Naive thymus-derived CD4-positive, alpha-beta T cell (primary cell): ENCODE measurements around the gene NAPEPLD. TPM values are rescaled to one million over a fixed set of nuclear protein-coding genes. Genes with fewer than 3 reads are reported as not detected.
"Not testable (repeated sequence)": the region's sequence is repeated elsewhere in the genome, so short reads cannot be mapped to it uniquely, and the experiment has no call there.

Experiments
- ATAC-seq: fragments of 150-1000 bp; cut with Tn5 transposase; 2 replicates; pipeline ENCODE4 v1.10.0; 2021; ENCODE audit warnings: mild to moderate bottlenecking, moderate library complexity
- CTCF ChIA-PET: fragments of 350-600 bp; sonication (Branson Sonifier 250); formaldehyde crosslinking; loops from one replicate; lab custom pipeline; 2021; ENCODE audit warnings: antibody characterized with exemption; lab: Charles Lee
- POLR2A ChIA-PET: fragments of 350-600 bp; sonication (Branson Sonifier 250); formaldehyde crosslinking; loops from one replicate; lab custom pipeline; 2021; ENCODE audit warnings: antibody characterized with exemption, inconsistent platforms; lab: Charles Lee
- DNase-seq, 9 donors: peaks; one replicate each; pipeline versions ENCODE4 v3.0.0 to v3.0.0-alpha.2; 2020 to 2022; ENCODE audit warnings: mixed read lengths in 1 of 9
- H3K27ac ChIP-seq: one replicate; pipeline ENCODE4 v1.7.0; 2013; ENCODE audit warnings: mild to moderate bottlenecking, low read depth, low read length, moderate library complexity
- H3K27me3 ChIP-seq, 2 donors: one replicate each; pipeline ENCODE4 v1.7.0; 2013; ENCODE audit warnings: low read length in 2 of 2, mild to moderate bottlenecking in 2 of 2, moderate library complexity in 2 of 2; ENCODE audit not compliant: control insufficient read depth in 2 of 2, insufficient read depth in 2 of 2
- H3K36me3 ChIP-seq, 3 experiments: 1 replicate in 2 of 3; 2 replicates in 1 of 3; pipeline ENCODE4 v1.7.0; 2013; ENCODE audit warnings: low read length in 3 of 3, mild to moderate bottlenecking in 3 of 3, moderate library complexity in 1 of 3; ENCODE audit not compliant: insufficient read depth in 3 of 3, control insufficient read depth in 2 of 3
- H3K4me1 ChIP-seq, 2 donors: one replicate each; pipeline ENCODE4 v1.7.0; 2013; ENCODE audit warnings: low read length in 2 of 2, mild to moderate bottlenecking in 2 of 2, moderate library complexity in 1 of 2; ENCODE audit not compliant: control insufficient read depth in 2 of 2, insufficient read depth in 2 of 2
- H3K4me3 ChIP-seq: 2 replicates; pipeline ENCODE4 v1.7.0; 2013; ENCODE audit warnings: mild to moderate bottlenecking, low read length
- H3K9me3 ChIP-seq, 3 experiments: 1 replicate in 2 of 3; 2 replicates in 1 of 3; pipeline ENCODE4 v1.7.0; 2013; ENCODE audit warnings: low read length in 3 of 3; ENCODE audit not compliant: control insufficient read depth in 2 of 3
- H3K27ac Mint-ChIP-seq, 9 donors: one replicate each; pipeline ENCODE4 v1.8.0; 2020 to 2022; ENCODE audit warnings: mixed read lengths in 9 of 9, mild to moderate bottlenecking in 8 of 9, moderate library complexity in 5 of 9, inconsistent platforms in 2 of 9
- H3K27me3 Mint-ChIP-seq, 5 donors: one replicate each; pipeline ENCODE4 v1.8.0; 2021 to 2022; ENCODE audit warnings: mixed read lengths in 5 of 5, mild to moderate bottlenecking in 1 of 5
- H3K36me3 Mint-ChIP-seq, 5 donors: one replicate each; pipeline ENCODE4 v1.8.0; 2020 to 2022; ENCODE audit warnings: mixed read lengths in 5 of 5, mild to moderate bottlenecking in 3 of 5, inconsistent platforms in 1 of 5
- H3K4me1 Mint-ChIP-seq, 7 donors: one replicate each; pipeline ENCODE4 v1.8.0; 2020 to 2022; ENCODE audit warnings: mixed read lengths in 7 of 7, mild to moderate bottlenecking in 3 of 7, inconsistent platforms in 1 of 7
- H3K4me3 Mint-ChIP-seq, 10 donors: one replicate each; pipeline ENCODE4 v1.8.0; 2020 to 2022; ENCODE audit warnings: mild to moderate bottlenecking in 10 of 10, mixed read lengths in 10 of 10, moderate library complexity in 6 of 10, inconsistent platforms in 2 of 10
- H3K9me3 Mint-ChIP-seq, 11 donors: one replicate each; pipeline ENCODE4 v1.8.0; 2020 to 2022; ENCODE audit warnings: mixed read lengths in 11 of 11, mild to moderate bottlenecking in 4 of 11, inconsistent platforms in 1 of 11, moderate library complexity in 1 of 11
- intact Hi-C, 2 donors: fragments of 100-400 bp; cut with micrococcal nuclease; formaldehyde crosslinking; loops; one replicate each; pipeline ENCODE4 v1.15.1; 2023
- polyA plus RNA-seq, 2 donors: library from polyadenylated mRNA; unstranded; fragments of 300-500 nt; fragmentation: Illumina TruSeq; gene quantifications; one replicate each; pipeline ENCODE4 v1.2.3, GENCODE V29; 2021
- total RNA-seq, 6 experiments: library from RNA in 5 of 6; stranded (reverse) in 5 of 6; gene quantifications; 1 replicate in 5 of 6; 2 replicates in 1 of 6; pipeline ENCODE4 v1.2.3 and lab custom pipeline; 2021 to 2026

NAPEPLD gene
- total and polyA plus RNA-seq, 7 experiments from 2014 or later: 2.9 to 19.7 (median 9.9) TPM

DNA sequence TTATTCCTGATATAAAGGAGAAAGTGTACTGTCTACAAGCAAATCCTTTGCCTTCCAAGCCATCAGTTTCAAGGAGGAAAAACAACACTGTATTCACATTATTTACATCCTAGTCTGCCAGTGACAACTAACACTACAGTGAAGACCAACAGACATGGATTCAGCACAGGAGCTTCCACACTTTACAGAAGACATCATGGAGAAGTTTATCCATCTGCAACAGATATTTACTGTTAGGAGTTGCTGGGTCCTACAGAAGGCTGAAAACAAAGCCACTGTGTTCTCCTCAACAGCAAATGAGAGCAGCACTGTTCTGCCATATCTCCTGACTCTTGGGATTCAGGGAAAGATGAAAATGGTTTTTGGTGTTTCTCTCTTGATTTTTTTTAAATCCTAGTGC is 31.9 kb downstream of the NAPEPLD start:
- ChIA-PET CTCF (no interaction called here), POLR2A (no interaction called here)
- H3K9me3 ChIP-seq: no peaks in the 10 kb centered on the region
- Mint-ChIP-seq H3K27me3 (no peaks in the 10 kb centered on the region), H3K27ac (no peak overlapping the region), H3K4me3 (no peak overlapping the region), H3K36me3 (peaks cover 17 to 54% (median 47%) of the 10 kb centered on the region in 5 donors), H3K4me1 (peaks cover 0 to 10% (median 4%) of the 10 kb centered on the region in 7 donors), H3K9me3 (peaks cover 0 to 5% (median 0%) of the 10 kb centered on the region in 11 donors)
- intact Hi-C loops: no loop called here
- H3K36me3 ChIP-seq: peaks cover 0 to 30% (median 6%) of the 10 kb centered on the region in 3 experiments
- no peak overlapping the region for H3K27ac ChIP-seq
- ATAC-seq: no peak
- no peaks in the 10 kb centered on the region for H3K27me3 ChIP-seq
- H3K4me1 ChIP-seq: no peaks in the 10 kb centered on the region
- no peak overlapping the region for H3K4me3 ChIP-seq
- DNase-seq: no peak

DNA sequence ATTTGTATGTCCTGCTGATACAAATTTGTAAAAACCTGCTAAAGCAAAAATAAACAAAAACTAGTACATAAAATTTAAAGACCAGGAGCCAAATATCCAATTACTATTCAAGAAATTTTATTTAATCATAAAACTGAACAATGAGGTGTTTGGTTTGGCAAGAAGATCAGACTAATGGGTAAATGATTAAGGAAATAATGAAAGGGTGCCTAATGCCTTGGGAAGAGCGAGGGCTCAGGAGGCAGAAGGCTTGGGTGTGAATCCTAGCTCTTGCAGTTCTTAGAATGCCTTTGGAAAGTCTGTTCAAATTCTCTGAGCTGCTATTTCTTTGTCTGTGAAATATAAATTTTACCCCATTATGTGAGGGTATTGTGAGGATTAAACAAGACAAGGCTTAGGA is 32.4 kb downstream of the NAPEPLD start:
- H3K9me3 Mint-ChIP-seq: peaks cover 0 to 5% (median 1%) of the 10 kb centered on the region in 11 donors
- DNase-seq: no peak
- ChIA-PET POLR2A (no interaction called here), CTCF (no interaction called here)
- Histone ChIP-seq H3K36me3 (peaks cover 0 to 30% (median 6%) of the 10 kb centered on the region in 3 experiments), H3K9me3 (no peaks in the 10 kb centered on the region), H3K4me3 (no peak overlapping the region), H3K27ac (no peak overlapping the region), H3K27me3 (no peaks in the 10 kb centered on the region), H3K4me1 (no peaks in the 10 kb centered on the region)
- no peak overlapping the region for H3K27ac Mint-ChIP-seq
- H3K4me1 Mint-ChIP-seq: peaks cover 0 to 10% (median 2%) of the 10 kb centered on the region in 7 donors
- H3K4me3 Mint-ChIP-seq: no peak overlapping the region
- H3K36me3 Mint-ChIP-seq: peaks cover 17 to 54% (median 47%) of the 10 kb centered on the region in 5 donors
- ATAC-seq: no peak
- intact Hi-C loops: no loop called here
- no peaks in the 10 kb centered on the region for H3K27me3 Mint-ChIP-seq

DNA sequence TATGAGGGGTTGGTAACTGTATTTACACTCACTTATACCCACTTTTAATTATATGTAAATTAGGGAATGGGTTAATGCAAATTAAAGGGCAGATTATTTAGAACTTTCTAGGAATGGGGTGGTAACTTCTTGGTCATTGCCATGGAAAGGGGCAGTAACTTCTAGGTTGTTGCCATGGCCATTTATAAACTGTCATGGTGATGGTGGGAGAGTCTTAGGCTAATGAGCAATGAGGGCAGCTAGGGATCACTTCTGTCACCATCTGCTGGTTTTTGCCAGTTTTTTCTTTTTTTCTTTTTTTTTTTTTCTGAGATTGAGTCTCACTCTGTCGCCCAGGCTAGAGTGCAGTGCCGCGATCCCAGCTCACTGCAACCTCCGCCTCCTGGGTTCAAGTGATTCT is 33.1 kb downstream of the NAPEPLD start:
- Mint-ChIP-seq H3K4me3 (no peak overlapping the region), H3K36me3 (peaks cover 16 to 55% (median 49%) of the 10 kb centered on the region in 5 donors), H3K9me3 (peaks cover 0 to 10% (median 3%) of the 10 kb centered on the region in 11 donors), H3K27me3 (no peaks in the 10 kb centered on the region), H3K27ac (no peak overlapping the region), H3K4me1 (peaks cover 0 to 10% (median 2%) of the 10 kb centered on the region in 7 donors)
- CTCF ChIA-PET: no interaction called here
- DNase-seq (no peak), ATAC-seq (no peak)
- no peaks in the 10 kb centered on the region for H3K9me3 ChIP-seq
- no peaks in the 10 kb centered on the region for H3K4me1 ChIP-seq
- POLR2A ChIA-PET: no interaction called here
- intact Hi-C loops: no loop called here
- H3K27ac ChIP-seq: no peak overlapping the region
- H3K36me3 ChIP-seq: peaks cover 0 to 23% (median 6%) of the 10 kb centered on the region in 3 experiments
- no peak overlapping the region for H3K4me3 ChIP-seq
- H3K27me3 ChIP-seq: no peaks in the 10 kb centered on the region

DNA sequence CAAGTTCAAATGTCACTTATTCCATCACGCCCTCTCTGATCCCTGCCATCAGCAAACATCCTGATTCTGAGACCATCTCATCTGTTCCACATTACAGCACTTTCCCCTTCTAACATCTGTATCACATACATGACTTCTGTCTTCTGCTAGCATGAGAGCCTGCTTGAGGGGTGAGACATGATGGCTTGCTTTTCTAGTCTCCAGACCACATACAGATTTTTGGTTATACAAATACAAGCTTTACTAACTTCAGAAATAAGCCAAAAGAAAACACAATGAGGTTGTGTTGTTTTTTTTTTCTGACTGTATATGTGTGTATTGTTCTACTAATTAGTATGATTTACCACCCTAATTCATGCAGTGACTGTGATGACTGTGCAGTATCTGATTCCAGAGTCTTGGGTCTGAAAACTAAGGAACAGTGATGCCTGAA is 34.3 kb downstream of the NAPEPLD start:
- Mint-ChIP-seq H3K27ac (peak overlapping the region in 1 of 9 donors; percentile 39), H3K27me3 (no peaks in the 10 kb centered on the region), H3K4me1 (peaks cover 0 to 10% (median 6%) of the 10 kb centered on the region in 7 donors), H3K36me3 (peaks cover 19 to 57% (median 56%) of the 10 kb centered on the region in 5 donors), H3K4me3 (no peak overlapping the region), H3K9me3 (peaks cover under 1 to 21% (median 7%) of the 10 kb centered on the region in 11 donors)
- CTCF ChIA-PET: no interaction called here
- Histone ChIP-seq H3K36me3 (peaks cover 0 to 16% (median 0%) of the 10 kb centered on the region in 3 experiments), H3K9me3 (no peaks in the 10 kb centered on the region), H3K4me3 (no peak overlapping the region), H3K27ac (no peak overlapping the region), H3K27me3 (no peaks in the 10 kb centered on the region), H3K4me1 (no peaks in the 10 kb centered on the region)
- POLR2A ChIA-PET: interaction anchor here (0.7 kb wide), 1 partner anchor 23 kb away, joined by 3 read pairs; no protein-coding TSS in a partner anchor
- intact Hi-C loops: no loop called here
- ATAC-seq: no peak
- DNase-seq: no peak

DNA sequence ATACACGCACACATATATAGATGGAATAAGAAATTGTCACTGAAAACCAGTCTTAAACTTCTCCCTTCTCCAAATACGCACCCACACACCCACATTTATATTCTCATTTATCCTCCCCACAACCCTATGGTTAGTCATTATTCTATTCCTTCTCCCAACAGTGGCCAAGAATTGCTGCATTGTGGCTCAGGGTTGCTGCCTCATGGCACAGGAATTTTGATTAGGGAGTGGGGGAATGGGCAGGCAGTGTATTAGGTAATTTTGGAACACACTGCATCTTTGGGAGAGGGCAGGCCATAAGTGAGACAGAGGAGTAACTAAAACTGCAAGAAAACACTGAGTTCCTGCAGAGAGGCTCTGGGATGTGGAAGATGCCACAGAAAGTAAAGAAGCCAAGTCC is 35.7 kb downstream of the NAPEPLD start:
- peaks cover 6 to 33% (median 12%) of the 10 kb centered on the region in 11 donors for H3K9me3 Mint-ChIP-seq
- Histone ChIP-seq H3K9me3 (no peaks in the 10 kb centered on the region), H3K4me1 (no peaks in the 10 kb centered on the region), H3K27ac (no peak overlapping the region), H3K36me3 (peaks cover 0 to 12% (median 0%) of the 10 kb centered on the region in 3 experiments), H3K4me3 (no peak overlapping the region), H3K27me3 (no peaks in the 10 kb centered on the region)
- H3K27me3 Mint-ChIP-seq: no peaks in the 10 kb centered on the region
- peaks cover 29 to 67% (median 64%) of the 10 kb centered on the region in 5 donors for H3K36me3 Mint-ChIP-seq
- POLR2A ChIA-PET: no interaction called here
- H3K4me3 Mint-ChIP-seq: no peak overlapping the region
- H3K27ac Mint-ChIP-seq: peak overlapping the region in 1 of 9 donors; percentile 54
- no peak for ATAC-seq
- peaks cover 0 to 16% (median 13%) of the 10 kb centered on the region in 7 donors for H3K4me1 Mint-ChIP-seq
- intact Hi-C loops: no loop called here
- DNase-seq: no peak
- CTCF ChIA-PET: no interaction called here

DNA sequence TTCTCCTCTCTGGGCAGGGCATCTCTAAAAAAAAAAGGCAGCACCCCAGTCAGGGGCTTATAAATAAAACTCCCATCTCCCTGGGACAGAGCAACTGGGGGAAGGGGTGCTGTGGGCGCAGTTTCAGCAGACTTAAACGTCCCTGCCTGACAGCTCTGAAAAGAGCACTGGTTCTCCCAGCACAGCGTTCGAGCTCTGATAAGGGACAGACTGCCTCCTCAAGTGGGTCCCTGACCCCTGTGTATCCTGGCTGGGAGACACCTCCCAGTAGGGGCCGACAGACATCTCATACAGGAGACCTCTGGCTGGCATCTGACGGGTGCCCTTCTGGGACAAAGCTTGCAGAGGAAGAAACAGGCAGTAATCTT is 42.2 kb downstream of the NAPEPLD start:
- peaks cover 6 to 34% (median 12%) of the 10 kb centered on the region in 11 donors for H3K9me3 Mint-ChIP-seq
- H3K4me1 ChIP-seq, ATAC-seq, intact Hi-C loops, H3K27ac ChIP-seq, H3K4me3 ChIP-seq, H3K9me3 ChIP-seq, H3K27me3 Mint-ChIP-seq, POLR2A ChIA-PET, H3K27me3 ChIP-seq, DNase-seq, CTCF ChIA-PET, H3K4me3 Mint-ChIP-seq: not testable (repeated sequence)
- H3K4me1 Mint-ChIP-seq: peaks cover 0 to 19% (median 11%) of the 10 kb centered on the region in 7 donors
- H3K36me3 ChIP-seq: peaks cover 0 to 10% (median 0%) of the 10 kb centered on the region in 3 experiments
- peaks cover 19 to 60% (median 52%) of the 10 kb centered on the region in 5 donors for H3K36me3 Mint-ChIP-seq
- peak overlapping the region in 1 of 9 donors; percentile 32 for H3K27ac Mint-ChIP-seq
